Esophagus squamous epithelium (tissue), 5 donors: Measurements from ENCODE around the gene KIAA0513. TPM values are rescaled to one million over a fixed set of nuclear protein-coding genes. Genes with fewer than 3 reads are reported as not detected.
A peak's percentile ranks its signal among the peaks of the same experiment; 100 is the strongest.

Experiments used
- DNase-seq: peaks from one replicate; lab custom pipeline; 2025; lab: John Stamatoyannopoulos, UW
- H3K27ac ChIP-seq, 4 donors: fragments of 200-600 bp; sonication (generic); one replicate each; pipeline ENCODE4 v1.5.1; 2016 to 2019; ENCODE audit warnings: mild to moderate bottlenecking in 1 of 4
- H3K27me3 ChIP-seq, 4 donors: fragments of 200-600 bp; sonication (generic); 1 replicate in 3 of 4; 2 replicates in 1 of 4; pipeline versions ENCODE4 v1.5.1 to v1.6.0; 2017 to 2021; ENCODE audit warnings: antibody characterized with exemption in 1 of 4
- H3K36me3 ChIP-seq, 3 donors: fragments of 200-600 bp; sonication (generic); one replicate each; pipeline ENCODE4 v1.5.1; 2016 to 2019
- H3K4me1 ChIP-seq, 3 donors: fragments of 200-600 bp; sonication (generic); one replicate each; pipeline ENCODE4 v1.5.1; 2017 to 2019
- H3K4me3 ChIP-seq, 4 donors: fragments of 200-600 bp; sonication (generic); 1 replicate in 3 of 4; 2 replicates in 1 of 4; pipeline ENCODE4 v1.5.1; 2016 to 2019; ENCODE audit warnings: mild to moderate bottlenecking in 2 of 4, moderate library complexity in 1 of 4
- H3K9me3 ChIP-seq, 3 donors: fragments of 200-600 bp; sonication (generic); one replicate each; pipeline ENCODE4 v1.5.1; 2016 to 2019
- CTCF ChIP-seq, 6 experiments: fragments of 450-650 bp in 4 of 6; fragments of 200-600 bp in 2 of 6; sonication (generic) in 2 of 6; IDR thresholded peaks; one replicate each; pipeline ENCODE4 v1.5.1; 2016 to 2019; ENCODE audit warnings: antibody characterized with exemption in 6 of 6, mild to moderate bottlenecking in 4 of 6, moderate library complexity in 4 of 6
- POLR2A ChIP-seq, 4 donors: fragments of 450-650 bp; IDR thresholded peaks; one replicate each; pipeline ENCODE4 v1.6.1; 2017; ENCODE audit warnings: antibody characterized with exemption in 4 of 4, mild to moderate bottlenecking in 4 of 4, moderate library complexity in 3 of 4
- WGBS, 2 donors: methylation state at CpG; one replicate each; pipeline ENCODE4 v1.1.5; 2018; 5-methylcytosine and 5-hydroxymethylcytosine counted together
- intact Hi-C: fragments of 100-400 bp; cut with DNase I; formaldehyde crosslinking; loops from one replicate; pipeline ENCODE4 v1.15.0; 2022
- total RNA-seq, 4 donors: library from RNA; depleted of rRNA; stranded (reverse); fragments of >200 nt; gene quantifications; one replicate each; pipeline ENCODE4 v1.1.0, GENCODE V29; 2016
- donor health status: DM: yes; HTN: yes; CAD: no.

Gene KIAA0513
- total RNA-seq, 4 donors from 2014 or later: 9.0 to 11.4 (median 9.7) TPM

- H3K4me3 ChIP-seq: peak overlapping the region in 3 of 4 donors; percentile 28 to 56 (median 31)
- no peak for TF ChIP-seq CTCF (IDR thresholded peaks at IDR 0.05)
- TF ChIP-seq POLR2A (IDR thresholded peaks at IDR 0.05): no peak
- intact Hi-C loops: no loop called here
- H3K27ac ChIP-seq: peak overlapping the region; percentile 5 to 86 (median 71)
- peaks cover 0 to 34% (median 0%) of the 10 kb centered on the region in 4 donors for H3K27me3 ChIP-seq
- no peak for DNase-seq
- WGBS, 2 donors: 1 to 2% methylated on average over 8 to 18 of the region's 29 CpGs
- H3K4me1 ChIP-seq: peaks cover 16 to 46% (median 21%) of the 10 kb centered on the region in 3 donors
- no peaks in the 10 kb centered on the region for H3K9me3 ChIP-seq
- no peaks in the 10 kb centered on the region for H3K36me3 ChIP-seq
These were observed 109.9 kb downstream of the KIAA0513 start for GRCh38 chr16:85137323-85138072.

GRCh38 chr16:85138073-85138824, 110.7 kb downstream of the KIAA0513 start:
- 78 to 80% methylated on average over 10 to 11 of the region's 12 CpGs for WGBS, 2 donors
- intact Hi-C loops: no loop called here
- DNase-seq: no peak

GRCh38 chr16:85138825-85139627, 111.4 kb downstream of the KIAA0513 start:
- Histone ChIP-seq H3K4me3 (no peak overlapping the region), H3K27ac (no peak overlapping the region), H3K27me3 (peaks cover 0 to 40% (median 0%) of the 10 kb centered on the region in 4 donors), H3K4me1 (peaks cover 16 to 46% (median 21%) of the 10 kb centered on the region in 3 donors), H3K36me3 (no peaks in the 10 kb centered on the region), H3K9me3 (no peaks in the 10 kb centered on the region)
- no peak for DNase-seq
- TF ChIP-seq POLR2A (IDR thresholded peaks at IDR 0.05): no peak
- no peak for TF ChIP-seq CTCF (IDR thresholded peaks at IDR 0.05)
- intact Hi-C loops: no loop called here
- 84 to 85% methylated on average over 11 to 13 of the region's 16 CpGs for WGBS, 2 donors

More at GRCh38 chr16:85138073-85138824, 110.7 kb downstream of the KIAA0513 start:
- Histone ChIP-seq H3K4me3 (peak overlapping the region in 2 of 4 donors; percentile 28 to 31), H3K27ac (peak overlapping the region in 2 of 4 donors; percentile 65 to 77), H3K27me3 (peaks cover 0 to 40% (median 0%) of the 10 kb centered on the region in 4 donors), H3K4me1 (peaks cover 16 to 46% (median 21%) of the 10 kb centered on the region in 3 donors), H3K9me3 (no peaks in the 10 kb centered on the region), H3K36me3 (no peaks in the 10 kb centered on the region)
- TF ChIP-seq POLR2A (IDR thresholded peaks at IDR 0.05): no peak
- TF ChIP-seq CTCF (IDR thresholded peaks at IDR 0.05): no peak

- 75 to 76% methylated on average over 7 to 9 of the region's 9 CpGs for WGBS, 2 donors
- no peak overlapping the region for H3K4me3 ChIP-seq
- no peak for TF ChIP-seq POLR2A (IDR thresholded peaks at IDR 0.05)
These were observed 112.3 kb downstream of the KIAA0513 start for GRCh38 chr16:85139881-85140339.

GRCh38 chr16:85140455-85141012, 112.9 kb downstream of the KIAA0513 start:
- intact Hi-C loops: no loop called here
- Histone ChIP-seq H3K4me1 (peaks cover 12 to 34% (median 16%) of the 10 kb centered on the region in 3 donors), H3K36me3 (no peaks in the 10 kb centered on the region), H3K27me3 (peaks cover 0 to 40% (median 0%) of the 10 kb centered on the region in 4 donors), H3K9me3 (no peaks in the 10 kb centered on the region), H3K27ac (no peak overlapping the region), H3K4me3 (no peak overlapping the region)
- DNase-seq: no peak
- 76 to 85% methylated on average over 8 to 12 of the region's 12 CpGs for WGBS, 2 donors
- TF ChIP-seq CTCF (IDR thresholded peaks at IDR 0.05) (no peak), POLR2A (IDR thresholded peaks at IDR 0.05) (no peak)

More at GRCh38 chr16:85139881-85140339, 112.3 kb downstream of the KIAA0513 start:
- intact Hi-C loops: no loop called here
- Histone ChIP-seq H3K4me1 (peaks cover 16 to 38% (median 21%) of the 10 kb centered on the region in 3 donors), H3K27me3 (peaks cover 0 to 40% (median 0%) of the 10 kb centered on the region in 4 donors), H3K36me3 (no peaks in the 10 kb centered on the region), H3K27ac (no peak overlapping the region), H3K9me3 (no peaks in the 10 kb centered on the region)
- no peak for DNase-seq
